Osteocyte (in vitro differentiated cells): Measurements from ENCODE around the gene FMN2. TPM values are rescaled to one million over a fixed set of nuclear protein-coding genes. Genes with fewer than 3 reads are reported as not detected.

ENCODE experiments used
- DNase-seq: peaks from one replicate; pipeline ENCODE4 v3.0.0; 2021; ENCODE audit warnings: mixed read lengths; ENCODE audit not compliant: unreplicated experiment; ENCODE audit errors: extremely low spot score
- H3K27ac Mint-ChIP-seq: one replicate; pipeline ENCODE4 v1.8.0; 2021; ENCODE audit warnings: mild to moderate bottlenecking, mixed read lengths; ENCODE audit not compliant: unreplicated experiment
- H3K27me3 Mint-ChIP-seq: one replicate; pipeline ENCODE4 v1.8.0; 2021; ENCODE audit warnings: mixed read lengths; ENCODE audit not compliant: unreplicated experiment
- H3K36me3 Mint-ChIP-seq: one replicate; pipeline ENCODE4 v1.8.0; 2021; ENCODE audit warnings: mixed read lengths; ENCODE audit not compliant: unreplicated experiment
- H3K4me1 Mint-ChIP-seq: one replicate; pipeline ENCODE4 v1.8.0; 2021; ENCODE audit warnings: mixed read lengths; ENCODE audit not compliant: unreplicated experiment
- H3K4me3 Mint-ChIP-seq: one replicate; pipeline ENCODE4 v1.8.0; 2021; ENCODE audit warnings: mild to moderate bottlenecking, moderate library complexity, mixed read lengths; ENCODE audit not compliant: unreplicated experiment
- H3K9me3 Mint-ChIP-seq: one replicate; pipeline ENCODE4 v1.8.0; 2021; ENCODE audit warnings: mixed read lengths; ENCODE audit not compliant: unreplicated experiment
- CTCF ChIP-seq: fragments of 200-600 bp; sonication (generic); IDR thresholded peaks from 2 replicates; pipeline ENCODE4 v1.5.0; 2021; ENCODE audit warnings: antibody characterized with exemption, mild to moderate bottlenecking, moderate library complexity
- total RNA-seq: library from RNA; stranded (reverse); gene quantifications from 2 replicates; pipeline ENCODE4 v1.2.1, GENCODE V29; 2021

FMN2 gene
- total RNA-seq, 1 donor from 2014 or later, result 8.6 TPM

- TF ChIP-seq CTCF, result no peak
- peak overlapping the region; percentile 89 for H3K27ac Mint-ChIP-seq
- peaks cover 8% of the 10 kb centered on the region for H3K9me3 Mint-ChIP-seq
- H3K36me3 Mint-ChIP-seq, result peaks cover 2% of the 10 kb centered on the region
- no peak for DNase-seq
- no peak overlapping the region for H3K4me3 Mint-ChIP-seq
- H3K27me3 Mint-ChIP-seq, result no peaks in the 10 kb centered on the region
- peaks cover 56% of the 10 kb centered on the region for H3K4me1 Mint-ChIP-seq
Measured at GRCh38 chr1:240351690-240352089, 260.0 kb downstream of the FMN2 start.

- TF ChIP-seq CTCF, result no peak
- Mint-ChIP-seq H3K36me3 (peaks cover 2% of the 10 kb centered on the region), H3K9me3 (peaks cover 4% of the 10 kb centered on the region), H3K27ac (peak overlapping the region; percentile 89), H3K4me1 (peaks cover 56% of the 10 kb centered on the region), H3K4me3 (no peak overlapping the region), H3K27me3 (no peaks in the 10 kb centered on the region)
- no peak for DNase-seq
Measured at GRCh38 chr1:240352769-240353168, 261.1 kb downstream of the FMN2 start.

GRCh38 chr1:240356568-240356967 is 264.9 kb downstream of the FMN2 start:
- DNase-seq, result no peak
- no peak overlapping the region for H3K27ac Mint-ChIP-seq

GRCh38 chr1:240362046-240362445 is 270.4 kb downstream of the FMN2 start:
- DNase-seq, result no peak
- no peaks in the 10 kb centered on the region for H3K9me3 Mint-ChIP-seq
- no peak for TF ChIP-seq CTCF
- H3K4me1 Mint-ChIP-seq, result no peaks in the 10 kb centered on the region
- no peaks in the 10 kb centered on the region for H3K27me3 Mint-ChIP-seq
- no peak overlapping the region for H3K27ac Mint-ChIP-seq
- H3K36me3 Mint-ChIP-seq, result peaks cover 6% of the 10 kb centered on the region
- H3K4me3 Mint-ChIP-seq, result no peak overlapping the region

More at GRCh38 chr1:240356568-240356967, 264.9 kb downstream of the FMN2 start:
- H3K4me1 Mint-ChIP-seq, result peaks cover 32% of the 10 kb centered on the region
- H3K27me3 Mint-ChIP-seq, result no peaks in the 10 kb centered on the region
- H3K9me3 Mint-ChIP-seq, result no peaks in the 10 kb centered on the region
- TF ChIP-seq CTCF, result no peak
- no peak overlapping the region for H3K4me3 Mint-ChIP-seq
- H3K36me3 Mint-ChIP-seq, result peaks cover 6% of the 10 kb centered on the region

DNA sequence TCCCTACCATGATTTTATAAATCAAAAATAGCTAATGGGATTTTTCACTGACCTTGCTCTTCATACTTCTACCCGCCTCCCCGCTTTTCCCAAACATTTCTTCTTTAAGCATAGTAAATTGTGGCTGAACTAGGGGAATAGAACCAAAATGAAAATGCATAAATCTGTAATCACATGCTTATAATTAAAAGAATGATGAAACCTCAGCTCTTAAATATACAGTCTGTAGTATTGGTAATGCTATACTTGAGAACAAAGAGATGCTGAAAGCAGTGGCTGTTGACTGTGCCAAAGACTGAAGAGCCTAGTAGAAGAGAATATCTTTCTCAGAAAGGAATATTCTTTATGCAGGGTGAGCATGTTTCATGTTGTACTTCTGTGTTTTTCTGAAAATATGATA is 271.1 kb downstream of the FMN2 start:
- Mint-ChIP-seq H3K36me3 (peaks cover 8% of the 10 kb centered on the region), H3K4me3 (no peak overlapping the region), H3K9me3 (no peaks in the 10 kb centered on the region), H3K27me3 (no peaks in the 10 kb centered on the region), H3K27ac (no peak overlapping the region), H3K4me1 (no peaks in the 10 kb centered on the region)
- no peak for TF ChIP-seq CTCF
- DNase-seq, result no peak
